ENCODE data around the gene MAS1L.

Gene MAS1L, protein sequence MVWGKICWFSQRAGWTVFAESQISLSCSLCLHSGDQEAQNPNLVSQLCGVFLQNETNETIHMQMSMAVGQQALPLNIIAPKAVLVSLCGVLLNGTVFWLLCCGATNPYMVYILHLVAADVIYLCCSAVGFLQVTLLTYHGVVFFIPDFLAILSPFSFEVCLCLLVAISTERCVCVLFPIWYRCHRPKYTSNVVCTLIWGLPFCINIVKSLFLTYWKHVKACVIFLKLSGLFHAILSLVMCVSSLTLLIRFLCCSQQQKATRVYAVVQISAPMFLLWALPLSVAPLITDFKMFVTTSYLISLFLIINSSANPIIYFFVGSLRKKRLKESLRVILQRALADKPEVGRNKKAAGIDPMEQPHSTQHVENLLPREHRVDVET

DNA sequence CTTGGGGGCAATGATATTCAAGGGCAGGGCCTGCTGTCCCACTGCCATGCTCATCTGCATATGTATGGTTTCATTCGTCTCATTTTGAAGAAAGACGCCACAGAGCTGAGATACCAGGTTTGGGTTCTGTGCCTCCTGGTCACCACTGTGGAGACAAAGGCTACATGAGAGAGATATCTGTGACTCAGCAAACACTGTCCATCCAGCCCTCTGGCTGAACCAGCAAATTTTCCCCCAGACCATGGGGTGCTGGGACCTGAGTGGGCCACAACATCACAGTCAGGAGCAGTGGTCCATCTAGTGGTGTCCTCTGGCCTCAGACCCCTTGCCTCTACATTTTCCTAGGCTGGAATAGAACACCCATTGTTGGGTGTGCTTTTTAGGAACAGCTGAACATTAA lies at the start of gene MAS1L:
MAS1L (minus strand) TSS at position 297 of the 400 bp plus-strand sequence; CDS start at position 243, 54 bp downstream.
- DNase-seq: no peak

DNA sequence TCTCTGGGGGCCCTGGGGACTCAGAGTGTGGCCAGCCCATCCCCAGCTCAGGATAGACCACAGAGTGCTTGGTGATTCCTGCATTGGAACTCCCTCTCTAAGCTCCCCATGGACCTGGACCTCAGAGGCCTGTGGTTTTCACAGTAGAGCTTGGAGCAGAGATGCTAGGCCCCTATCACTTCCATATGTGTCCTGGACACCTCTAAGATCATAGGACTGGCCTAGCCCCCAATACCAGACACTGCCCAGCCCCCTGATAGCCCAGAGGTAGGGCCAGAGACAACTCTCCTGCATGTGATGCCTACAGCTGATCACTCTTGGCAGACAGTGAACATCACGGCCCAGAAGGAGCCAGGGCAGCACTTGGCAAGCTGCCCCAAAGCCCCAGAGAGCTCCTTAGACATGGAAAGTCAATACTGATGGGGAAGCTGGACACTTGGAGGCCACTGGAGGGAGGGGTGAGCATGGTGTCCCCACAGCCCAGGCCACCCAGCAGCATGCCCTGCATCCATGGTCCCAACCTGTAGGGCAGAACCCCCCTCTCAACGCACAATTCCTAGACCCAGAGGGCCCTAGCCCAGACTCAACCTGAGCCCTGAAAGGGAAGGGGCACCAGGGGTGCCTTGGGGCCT lies 44.7 kb upstream of the MAS1L start:
- no peak for DNase-seq

DNA sequence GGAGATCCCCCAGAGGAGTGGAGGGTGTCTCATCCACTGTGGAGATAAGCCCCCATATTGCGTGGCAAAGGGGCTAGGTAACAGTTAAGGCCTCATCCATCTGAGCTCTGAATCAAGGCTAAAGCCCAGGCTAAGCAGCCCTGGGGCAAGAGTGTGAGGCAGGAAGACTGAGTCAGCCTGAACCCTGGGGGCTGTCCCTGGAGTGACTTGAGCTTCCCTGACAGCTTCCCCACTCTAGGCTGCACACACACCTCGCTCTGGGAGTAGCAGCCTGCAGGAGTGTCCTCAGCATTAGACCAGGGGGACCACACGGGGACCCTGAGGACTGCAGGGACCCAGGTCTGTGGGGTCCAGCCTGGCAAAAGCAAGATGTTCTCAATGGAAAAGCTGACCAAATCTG lies 43.9 kb upstream of the MAS1L start:
- peak in 1 of 2 experiments; percentile 17 for DNase-seq

DNA sequence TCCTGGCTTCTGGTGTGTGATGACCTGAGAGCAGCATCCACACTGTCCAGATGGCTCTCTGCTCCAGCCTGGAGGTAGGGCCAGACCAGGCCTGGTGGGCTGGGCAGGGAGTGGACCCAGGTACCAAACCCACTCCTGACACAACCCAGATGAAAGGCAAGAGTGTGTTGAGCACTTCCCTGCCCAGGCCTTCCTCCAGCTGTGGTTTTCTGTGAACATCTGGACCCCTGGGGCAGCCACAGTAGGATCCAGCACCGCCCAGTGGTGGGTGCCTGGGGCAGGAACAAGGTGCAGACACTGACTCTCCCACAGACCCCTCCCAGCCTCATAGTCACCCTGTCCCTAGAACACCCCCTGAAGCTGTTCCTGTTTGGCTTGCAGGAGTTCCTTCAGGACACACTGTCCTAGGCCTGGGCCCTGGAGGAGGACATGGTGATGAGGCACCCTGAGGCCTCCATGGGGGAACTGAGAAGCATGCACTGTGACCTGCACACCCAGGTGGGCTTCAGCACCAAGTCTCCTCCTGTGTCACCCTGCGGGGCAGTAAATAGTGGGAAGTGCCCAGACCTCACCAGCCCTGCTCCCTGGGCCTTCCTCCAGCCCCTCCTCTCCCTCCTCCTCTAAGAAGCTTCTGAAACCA lies 43.0 kb upstream of the MAS1L start:
- DNase-seq: no peak

DNA sequence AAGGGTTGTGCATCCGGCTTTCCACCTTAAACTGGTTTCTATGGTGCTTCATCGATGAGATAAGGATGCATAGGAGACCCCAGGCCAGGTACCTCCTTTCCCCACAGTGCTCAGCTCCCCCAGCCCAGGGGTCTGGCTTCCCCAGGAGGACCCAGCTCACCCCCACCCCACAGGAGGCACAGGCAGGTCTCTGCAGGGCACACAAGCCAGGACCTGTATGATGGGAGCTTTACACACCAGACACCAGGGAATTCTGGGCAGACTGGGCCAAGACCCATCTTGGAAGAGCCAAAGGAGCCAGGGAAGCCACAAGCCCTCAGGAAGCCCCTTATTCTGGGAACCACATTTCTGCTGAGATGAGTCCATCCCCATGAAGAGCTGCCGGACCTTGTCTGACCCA lies 42.2 kb upstream of the MAS1L start:
- no peak for DNase-seq

DNA sequence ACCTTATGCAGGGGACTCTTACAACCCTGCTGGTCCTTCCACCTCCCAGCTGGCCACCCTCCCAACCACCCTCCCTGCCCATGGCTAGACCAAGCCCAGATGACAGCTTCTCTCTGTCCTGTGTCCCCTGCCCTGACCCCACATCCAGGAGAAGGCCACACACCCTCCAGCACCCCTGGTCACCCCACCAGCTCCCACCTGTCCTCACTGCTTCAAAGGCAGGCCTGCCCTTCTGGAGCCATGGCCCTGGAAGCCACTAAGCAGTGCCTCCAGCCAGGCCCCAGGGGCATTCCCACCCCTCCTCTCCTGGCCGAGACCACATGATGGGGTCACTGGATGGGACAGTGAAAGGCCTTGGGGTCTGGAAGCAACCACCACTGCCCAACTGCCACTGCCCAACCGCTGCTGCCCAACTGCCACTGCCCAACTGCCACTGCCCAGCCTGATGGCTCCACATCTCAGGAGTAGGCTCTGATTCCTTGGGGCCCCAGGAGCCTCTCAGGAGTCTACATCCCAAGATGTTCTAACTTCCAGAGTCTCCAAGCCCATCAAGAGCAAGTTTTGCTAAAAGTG lies 41.3 kb upstream of the MAS1L start:
- DNase-seq: no peak

DNA sequence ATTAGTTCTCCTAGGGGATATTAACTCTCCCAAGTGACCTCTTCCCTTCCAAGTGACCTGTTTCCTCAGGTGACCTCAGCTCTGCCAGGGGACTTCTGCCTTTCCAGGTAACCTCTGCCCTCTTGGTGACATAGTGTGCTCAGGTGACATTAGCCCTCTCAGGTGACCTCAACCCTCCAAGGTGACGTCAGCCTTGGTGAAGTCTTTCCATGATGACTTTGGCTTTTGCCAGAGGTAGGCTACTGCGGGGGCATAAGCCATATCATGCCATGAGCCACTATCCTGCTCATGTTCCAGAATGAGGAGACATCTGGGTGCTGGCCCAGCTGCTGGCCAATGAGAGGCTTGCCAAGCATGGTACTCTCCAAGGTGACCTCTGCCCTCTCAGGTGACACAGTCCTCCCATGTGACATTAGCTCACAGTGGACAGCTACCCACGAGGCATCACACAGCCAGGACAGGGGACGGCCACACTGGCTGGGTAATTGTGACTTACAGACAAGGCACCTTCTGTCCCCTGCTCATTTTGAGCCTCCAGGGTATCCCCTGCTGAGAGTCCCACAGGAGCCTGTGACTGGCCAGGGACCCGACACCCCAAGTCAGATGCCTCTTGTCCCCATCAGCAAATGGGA lies 40.7 kb upstream of the MAS1L start:
- no peak for DNase-seq

DNA sequence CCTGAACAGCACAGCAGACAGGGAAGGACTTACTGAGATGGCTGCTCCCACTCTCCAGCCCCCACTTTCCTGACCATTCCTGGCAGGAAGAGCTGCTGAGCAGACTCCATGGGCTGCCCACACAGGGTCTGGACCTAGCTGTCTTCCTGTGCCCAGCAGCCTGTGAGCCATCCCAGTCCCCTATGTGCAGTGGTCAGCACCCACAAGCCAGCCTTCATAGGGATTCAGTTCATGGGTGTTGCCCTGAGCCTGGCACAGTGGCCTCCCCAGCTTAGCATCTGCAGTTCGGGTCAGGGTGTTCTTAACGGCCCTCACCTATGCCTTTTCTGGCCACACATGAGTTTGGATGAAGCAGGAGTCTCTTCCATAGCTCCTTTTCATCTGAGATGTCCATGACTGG lies 39.8 kb upstream of the MAS1L start:
- DNase-seq: no peak

DNA sequence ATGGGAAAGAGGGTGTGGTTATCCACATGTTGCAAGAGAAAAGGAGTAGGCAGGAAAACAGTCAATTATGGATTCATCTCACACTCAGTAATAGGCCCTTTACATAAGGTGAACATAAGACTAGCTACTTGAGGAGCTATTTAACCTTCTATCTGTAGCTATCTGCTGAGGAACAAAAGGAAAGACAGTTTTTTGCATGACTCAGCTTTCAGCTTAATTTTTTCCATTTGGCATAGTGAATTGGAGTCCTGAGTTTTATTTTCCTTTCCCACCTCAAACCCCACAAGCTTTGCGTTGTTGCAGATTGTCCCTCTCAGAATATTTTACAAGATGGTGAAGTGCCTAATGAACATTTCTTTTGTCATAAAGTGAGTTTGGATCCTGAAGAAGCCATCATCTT lies 39.4 kb upstream of the MAS1L start:
- DNase-seq: no peak

DNA sequence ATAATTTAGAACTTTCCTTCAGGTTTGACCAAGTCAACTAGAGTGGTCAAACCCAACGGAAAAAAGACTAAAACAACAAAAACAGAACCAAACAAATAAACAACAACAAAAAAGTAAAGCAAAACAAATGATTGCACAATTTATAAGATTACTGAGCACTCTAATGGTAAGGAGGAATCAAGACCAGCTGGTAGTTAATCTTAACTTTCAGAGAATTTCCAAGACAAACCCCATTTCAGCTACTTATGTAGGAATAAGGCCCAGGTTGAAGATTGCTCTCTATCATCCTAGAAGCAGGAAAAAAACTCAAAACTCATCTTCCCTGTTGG lies 37.5 kb upstream of the MAS1L start:
- no peak for DNase-seq

DNA sequence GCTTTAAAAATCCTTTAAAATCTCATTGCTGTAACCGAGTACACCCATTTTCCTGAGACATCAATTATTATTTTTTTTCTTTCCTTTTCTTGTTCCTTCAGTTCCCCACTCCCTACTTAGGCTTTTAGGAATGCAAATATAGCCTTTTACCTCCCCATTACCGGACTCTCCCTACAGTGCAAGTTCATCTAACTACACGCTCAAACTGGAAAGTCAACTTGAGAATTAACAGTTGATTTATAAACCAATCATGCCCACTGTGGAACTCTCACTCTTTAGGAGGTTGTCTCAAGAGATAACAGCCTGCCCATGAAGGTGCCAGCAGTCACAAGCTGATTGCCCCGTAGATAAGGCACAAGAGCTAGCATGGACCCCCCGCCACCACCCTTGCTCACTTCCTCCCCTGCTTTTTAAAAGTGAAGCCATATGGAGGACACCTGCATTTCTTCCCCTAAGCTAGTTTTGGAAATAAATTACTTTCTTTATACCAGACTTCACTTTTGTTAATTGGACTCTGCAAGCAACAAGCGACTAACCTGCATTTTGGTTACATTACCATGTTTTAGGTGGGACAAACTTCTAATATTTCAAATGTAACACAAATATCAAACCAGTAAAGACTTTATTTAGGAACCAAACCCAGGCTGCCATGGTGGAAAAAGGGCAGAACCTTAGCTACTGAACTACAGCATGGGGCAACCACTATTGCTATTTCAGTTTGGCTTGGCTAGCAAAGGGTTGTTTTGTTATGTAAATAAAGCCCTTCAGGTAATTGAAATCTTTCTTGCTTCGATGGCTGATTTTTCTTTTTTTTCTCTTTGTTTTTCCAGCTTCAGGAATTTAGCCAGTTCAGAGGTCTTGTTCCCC lies 36.9 kb upstream of the MAS1L start:
- no peak for DNase-seq

DNA sequence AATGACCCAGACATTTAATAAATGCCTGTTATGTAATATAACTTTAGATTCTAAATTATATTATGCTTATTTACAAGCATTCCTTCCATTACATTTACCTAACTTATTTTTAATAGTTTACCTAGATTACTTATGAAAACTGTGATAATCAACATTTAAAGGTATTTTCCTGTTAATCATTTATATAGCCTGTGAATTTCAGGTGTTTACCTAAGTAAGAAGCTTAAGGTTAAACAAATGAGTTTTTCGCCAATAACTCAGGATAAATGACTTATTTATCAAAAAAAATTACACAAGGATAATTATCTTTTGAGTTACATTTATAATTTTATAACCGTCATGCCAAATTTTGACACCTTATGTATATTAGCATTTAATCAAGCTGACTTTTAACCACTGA lies 36.3 kb upstream of the MAS1L start:
- DNase-seq: no peak

DNA sequence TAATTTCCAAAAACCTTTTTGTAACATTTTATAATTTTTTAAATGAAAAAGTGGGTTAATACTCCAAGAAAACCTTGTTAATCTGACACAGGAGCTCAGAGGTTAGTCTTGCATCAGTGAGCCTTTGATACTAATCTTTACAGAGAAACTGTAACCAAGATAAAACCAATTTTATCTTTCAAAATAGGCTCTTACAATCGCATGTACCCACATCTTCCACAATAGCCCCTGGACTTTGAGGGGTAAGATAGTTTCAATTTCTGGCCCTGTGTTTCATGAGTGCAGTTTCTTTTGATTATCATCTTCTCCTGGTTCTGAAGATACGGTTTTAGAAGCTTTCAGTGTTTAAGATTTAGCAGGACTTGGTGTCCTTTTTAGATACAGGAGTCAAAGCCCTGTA lies 34.5 kb upstream of the MAS1L start:
- no peak for DNase-seq

DNA sequence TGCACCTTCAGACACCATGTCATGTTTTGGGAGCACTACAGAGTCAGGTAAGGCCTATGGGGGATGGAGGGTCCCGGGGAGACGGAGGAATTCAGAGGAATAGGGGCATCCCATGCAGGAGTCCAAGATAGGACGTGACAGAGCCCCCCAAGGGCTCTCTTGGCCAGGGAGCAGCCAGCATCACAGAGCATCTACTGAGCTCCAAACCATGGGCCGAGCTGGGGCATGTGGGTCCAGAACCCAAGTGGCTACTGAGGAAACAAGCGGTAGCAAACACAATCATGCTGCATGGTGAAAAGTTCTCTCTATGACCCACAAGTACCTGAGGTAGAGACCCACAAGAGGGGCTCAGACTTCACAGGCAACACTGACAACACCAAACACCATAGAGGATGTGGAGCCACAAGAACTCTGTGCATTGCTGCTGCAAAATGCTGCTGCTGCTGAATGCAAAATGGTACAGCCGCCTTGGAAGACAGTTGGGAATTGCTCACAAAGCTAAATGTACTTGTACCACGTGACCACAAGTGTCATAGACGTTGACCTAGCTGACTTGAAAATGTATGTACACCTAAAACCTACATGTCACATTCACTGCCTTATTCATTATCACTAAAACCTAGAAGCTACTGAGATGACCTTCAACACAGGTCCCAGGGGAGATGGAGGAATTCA lies 33.4 kb upstream of the MAS1L start:
- DNase-seq: no peak

DNA sequence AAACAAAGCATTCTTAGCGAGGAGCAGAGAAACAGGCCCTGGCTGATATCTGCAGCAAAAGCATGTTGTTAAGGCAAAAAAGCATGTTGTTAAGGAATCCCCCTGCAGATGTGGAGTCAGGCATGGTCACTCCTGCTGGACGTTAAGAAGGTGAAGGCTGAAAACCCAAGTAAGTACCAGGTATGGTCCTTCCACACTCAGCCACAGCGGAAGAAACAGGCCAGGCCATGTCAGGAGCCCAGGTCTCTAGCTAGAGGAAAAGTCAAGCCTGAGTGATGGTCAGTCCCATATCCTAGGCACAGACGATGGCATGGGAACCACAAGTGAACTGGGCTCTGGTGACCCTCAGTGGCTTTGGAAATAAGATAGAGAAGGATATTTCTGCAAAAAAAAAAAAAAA lies 32.5 kb upstream of the MAS1L start:
- DNase-seq: no peak

DNA sequence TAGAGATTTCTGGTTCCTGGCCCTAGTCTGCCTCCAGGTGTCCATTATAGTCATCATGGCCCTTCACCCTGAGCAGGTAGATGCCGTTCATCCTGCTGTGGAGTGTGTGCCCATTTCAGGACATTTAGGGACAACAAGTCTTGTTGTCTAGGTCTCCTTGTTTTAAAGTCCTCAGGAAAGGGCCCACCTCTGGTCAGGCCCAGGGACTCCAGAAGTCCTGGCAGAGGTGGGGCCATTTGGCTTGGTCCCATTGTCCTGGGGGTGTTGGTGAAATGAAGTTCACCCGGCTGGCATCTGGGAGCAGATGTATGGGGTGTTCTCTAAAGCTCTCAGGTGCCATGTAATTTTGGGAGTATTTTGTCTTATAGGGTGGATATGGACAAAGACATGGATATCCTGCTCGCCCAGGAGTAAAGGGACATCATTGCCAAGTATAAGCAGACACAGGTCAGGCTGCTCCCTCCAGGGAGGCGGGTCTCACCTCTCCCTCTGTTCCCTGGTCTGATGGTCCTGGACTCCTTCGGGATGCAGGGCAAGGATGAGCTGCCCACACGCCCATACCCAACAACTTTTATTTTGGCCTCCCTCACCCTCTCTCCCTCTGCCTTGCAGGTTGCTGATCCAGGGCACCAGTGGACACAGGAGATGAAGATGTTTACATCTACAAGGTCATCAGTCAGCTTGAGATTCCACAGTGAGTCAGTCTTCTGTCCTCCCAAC lies 31.7 kb upstream of the MAS1L start:
- DNase-seq: no peak

DNA sequence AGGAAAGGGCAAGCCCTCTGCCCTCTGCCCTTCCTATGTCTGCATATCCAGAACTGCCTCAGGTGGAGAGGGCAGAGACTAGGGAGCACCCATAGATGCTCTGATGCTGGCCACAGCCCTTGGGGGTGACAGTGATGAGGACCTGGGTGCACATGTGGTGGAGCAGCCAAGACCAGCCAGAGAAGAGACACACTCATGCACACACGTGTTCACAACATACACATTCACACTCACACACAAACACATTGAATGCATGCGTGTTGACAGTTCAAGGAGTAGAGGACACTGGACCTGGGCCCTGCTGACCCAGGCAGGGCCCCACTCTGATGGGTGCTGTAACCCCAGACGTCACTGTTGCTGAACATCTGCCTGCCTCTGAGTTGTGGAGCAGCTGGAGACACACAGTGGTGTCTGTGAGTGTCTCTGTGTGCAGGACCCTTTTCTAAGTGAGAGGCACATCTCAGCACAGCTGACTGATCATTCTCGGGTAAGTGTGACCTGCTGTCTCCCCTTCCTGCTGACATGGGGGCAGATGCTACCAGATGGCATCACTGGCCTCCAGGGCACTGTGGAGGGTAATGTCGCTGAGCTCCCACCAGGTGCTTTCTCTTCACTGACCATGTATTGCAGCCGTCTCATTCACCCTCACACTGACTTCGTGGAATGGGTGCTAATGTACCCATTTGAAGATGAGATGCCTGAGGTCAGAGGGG lies 30.1 kb upstream of the MAS1L start:
- no peak for DNase-seq

DNA sequence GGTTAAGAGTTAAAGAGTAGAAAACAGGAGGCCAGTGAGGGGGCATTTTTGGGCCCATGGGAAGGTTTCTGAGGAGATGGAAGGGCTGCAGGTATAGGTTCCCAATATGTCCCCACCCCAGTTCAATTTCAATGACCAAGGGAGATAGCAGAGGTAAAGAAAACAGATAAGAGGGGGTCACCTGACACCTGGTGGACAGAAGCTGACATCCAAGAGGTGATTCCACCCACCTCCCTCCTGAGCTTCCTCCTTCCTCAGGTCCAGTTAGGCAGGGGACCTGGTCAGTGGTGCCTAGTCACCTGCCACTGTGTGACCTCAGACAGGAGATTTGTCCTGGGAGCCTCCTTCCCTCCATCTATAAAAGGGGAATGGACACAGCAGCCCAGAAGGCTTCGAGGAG lies 29.5 kb upstream of the MAS1L start:
- no peak for DNase-seq

DNA sequence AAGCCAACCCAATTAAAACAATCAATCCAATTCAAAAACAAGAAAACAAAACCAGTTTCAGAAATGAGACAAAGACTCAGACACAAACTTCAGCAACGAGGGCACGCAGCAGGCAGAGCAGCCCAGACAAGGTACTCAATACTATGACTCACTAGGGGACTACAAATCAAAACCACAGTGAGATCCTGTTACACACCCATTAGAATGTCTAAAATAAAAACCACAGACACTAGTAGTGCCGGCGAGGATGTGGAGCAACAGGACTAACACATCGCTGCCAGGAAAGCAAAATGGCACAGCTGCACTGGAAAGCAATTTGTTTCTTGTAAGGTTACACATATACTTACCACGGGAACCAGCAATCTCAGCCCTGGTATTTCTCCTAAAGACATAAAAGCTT lies 28.4 kb upstream of the MAS1L start:
- DNase-seq: peak; percentile 8 to 27

DNA sequence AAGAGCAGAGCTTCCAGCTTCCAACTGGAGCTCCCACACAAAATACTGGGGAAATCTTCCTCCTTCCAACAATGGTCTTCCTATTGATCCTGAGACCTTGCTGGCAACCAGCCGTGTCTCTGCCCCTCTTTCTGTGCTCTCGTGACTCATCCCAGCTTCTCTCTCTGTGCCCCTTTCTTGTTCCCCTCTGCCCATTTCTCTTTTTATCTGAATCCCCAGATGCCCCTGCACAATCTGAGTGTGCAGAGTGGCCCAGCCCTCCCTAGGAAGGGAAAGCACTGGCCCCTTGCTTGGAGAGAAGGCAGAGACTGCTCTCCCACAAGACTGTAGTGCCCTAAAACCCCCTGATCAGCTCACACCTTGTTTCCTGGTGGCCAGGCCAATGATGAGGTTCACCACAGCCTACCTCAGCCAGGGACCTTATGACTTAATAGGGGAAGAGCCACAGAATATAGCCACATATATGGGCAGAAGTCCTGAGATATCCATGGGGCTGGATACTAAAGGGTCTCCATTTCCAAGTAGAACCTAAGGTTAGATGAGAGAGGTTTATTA lies 23.1 kb upstream of the MAS1L start:
- DNase-seq: no peak

Data from stimulated activated CD4-positive, alpha-beta T cell treated with anti-CD3 and anti-CD28 coated beads, Interleukin-4, amount 100 ng/mL, for 4 hours (primary cell).